HEK293 (cell line): ENCODE data around the gene DDX25.
A peak's percentile ranks its signal among the peaks of the same experiment; 100 is the strongest.

Experiments used
- CTCF ChIA-PET: fragments of 350-600 bp; formaldehyde crosslinking; extraction: SDS; loops from one replicate; lab custom pipeline; 2021; ENCODE audit warnings: antibody characterized with exemption; lab: Yijun Ruan, JAX
- POLR2A ChIA-PET: fragments of 300-600 bp; formaldehyde crosslinking; extraction: SDS; loops from one replicate; lab custom pipeline; 2020; ENCODE audit warnings: antibody characterized with exemption, inconsistent platforms; lab: Yijun Ruan, JAX
- H3K27ac ChIP-seq: fragments of 200-500 bp; sonication (Bioruptor generic); 2 replicates; pipeline ENCODE4 v1.5.1; 2014; ENCODE audit warnings: low read depth, low read length, control low read depth, inconsistent platforms; ENCODE audit errors: extremely low read depth
- H3K36me3 ChIP-seq, 2 experiments: fragments of 200-500 bp in 1 of 2; sonication (Bioruptor generic) in 1 of 2; 1 replicate in 1 of 2; 2 replicates in 1 of 2; pipeline ENCODE4 v1.5.1; 2014 to 2017; ENCODE audit warnings: inconsistent platforms in 2 of 2, low read length in 2 of 2; ENCODE audit not compliant: control insufficient read depth in 2 of 2, insufficient read depth in 1 of 2
- H3K4me1 ChIP-seq: fragments of 200-500 bp; sonication (Bioruptor generic); 2 replicates; pipeline ENCODE4 v1.5.1; 2014; ENCODE audit warnings: mild to moderate bottlenecking, low read length, inconsistent platforms; ENCODE audit not compliant: control insufficient read depth, insufficient read depth
- H3K4me3 ChIP-seq: 2 replicates; pipeline ENCODE4 v1.5.1; 2011; ENCODE audit warnings: low read depth, mild to moderate bottlenecking, control low read depth, low read length, moderate library complexity
- H3K9me3 ChIP-seq: fragments of 200-500 bp; sonication (Bioruptor generic); 2 replicates; pipeline ENCODE4 v1.5.1; 2014; ENCODE audit warnings: low read depth, low read length, inconsistent platforms; ENCODE audit not compliant: control insufficient read depth, insufficient read depth
- BCL6B ChIP-seq: fragments of 450-650 bp; formaldehyde crosslinking; IDR thresholded peaks from 2 replicates; pipeline ENCODE4 v1.5.1; 2017; ENCODE audit warnings: missing biosample characterization, missing genetic modification characterization
- GLIS1 ChIP-seq: fragments of 450-650 bp; formaldehyde crosslinking; IDR thresholded peaks from 2 replicates; pipeline ENCODE4 v1.5.1; 2016; ENCODE audit warnings: missing biosample characterization, missing genetic modification characterization
- GLIS2 ChIP-seq: fragments of 450-650 bp; formaldehyde crosslinking; IDR thresholded peaks from 2 replicates; pipeline ENCODE4 v1.5.1; 2016; ENCODE audit warnings: missing biosample characterization, missing genetic modification characterization
- RBAK ChIP-seq: fragments of 450-650 bp; formaldehyde crosslinking; IDR thresholded peaks from 2 replicates; pipeline ENCODE4 v1.5.1; 2016; ENCODE audit warnings: missing biosample characterization, missing genetic modification characterization
- SCRT2 ChIP-seq: fragments of 450-650 bp; formaldehyde crosslinking; IDR thresholded peaks from 2 replicates; pipeline ENCODE4 v1.5.1; 2016; ENCODE audit warnings: missing biosample characterization, missing genetic modification characterization
- ZBTB48 ChIP-seq: fragments of 450-650 bp; formaldehyde crosslinking; IDR thresholded peaks from 2 replicates; pipeline ENCODE4 v1.5.1; 2016; ENCODE audit warnings: missing biosample characterization, missing genetic modification characterization
- ZFHX2 ChIP-seq: fragments of 450-650 bp; formaldehyde crosslinking; conservative IDR thresholded peaks from 2 replicates; pipeline ENCODE4 v1.5.1; 2016; ENCODE audit warnings: missing biosample characterization, missing genetic modification characterization
- ZIC2 ChIP-seq: fragments of 450-650 bp; formaldehyde crosslinking; IDR thresholded peaks from 2 replicates; pipeline ENCODE4 v1.5.1; 2016; ENCODE audit warnings: missing biosample characterization, missing genetic modification characterization
- ZNF112 ChIP-seq: fragments of 450-650 bp; formaldehyde crosslinking; IDR thresholded peaks from 2 replicates; pipeline ENCODE4 v1.5.0; 2017; ENCODE audit warnings: missing biosample characterization, missing genetic modification characterization
- ZNF280C ChIP-seq: fragments of 450-650 bp; formaldehyde crosslinking; IDR thresholded peaks from 2 replicates; pipeline ENCODE4 v1.5.1; 2016; ENCODE audit warnings: missing biosample characterization, missing genetic modification characterization
- ZNF366 ChIP-seq: fragments of 450-650 bp; formaldehyde crosslinking; conservative IDR thresholded peaks from 2 replicates; pipeline ENCODE4 v1.5.1; 2016; ENCODE audit warnings: missing biosample characterization, missing genetic modification characterization
- ZNF449 ChIP-seq: fragments of 450-650 bp; formaldehyde crosslinking; IDR thresholded peaks from 2 replicates; pipeline ENCODE4 v1.5.1; 2017; ENCODE audit warnings: missing biosample characterization, mild to moderate bottlenecking, missing genetic modification characterization, moderate library complexity
- ZNF501 ChIP-seq: fragments of 450-650 bp; formaldehyde crosslinking; IDR thresholded peaks from 2 replicates; pipeline ENCODE4 v1.5.1; 2016; ENCODE audit warnings: missing biosample characterization, missing genetic modification characterization
- ZNF529 ChIP-seq: fragments of 450-650 bp; formaldehyde crosslinking; IDR thresholded peaks from 2 replicates; pipeline ENCODE4 v1.5.1; 2017; ENCODE audit warnings: missing genetic modification characterization, missing biosample characterization; ENCODE audit not compliant: insufficient replicate concordance
- ZNF530 ChIP-seq: fragments of 450-650 bp; formaldehyde crosslinking; IDR thresholded peaks from 2 replicates; pipeline ENCODE4 v1.5.1; 2016; ENCODE audit warnings: low read depth, missing biosample characterization, missing genetic modification characterization
- ZNF544 ChIP-seq: fragments of 450-650 bp; formaldehyde crosslinking; IDR thresholded peaks from 2 replicates; pipeline ENCODE4 v1.5.0; 2017; ENCODE audit warnings: missing biosample characterization, missing genetic modification characterization
- ZNF596 ChIP-seq: fragments of 450-650 bp; IDR thresholded peaks from 2 replicates; pipeline ENCODE4 v1.5.0; 2018; ENCODE audit warnings: missing biosample characterization, mild to moderate bottlenecking, missing genetic modification characterization, moderate library complexity
- ZNF629 ChIP-seq: fragments of 450-650 bp; formaldehyde crosslinking; IDR thresholded peaks from 2 replicates; pipeline ENCODE4 v1.5.1; 2017; ENCODE audit warnings: missing biosample characterization, missing genetic modification characterization
- ZNF76 ChIP-seq: fragments of 450-650 bp; formaldehyde crosslinking; IDR thresholded peaks from 2 replicates; pipeline ENCODE4; 2016; ENCODE audit warnings: low read depth, missing biosample characterization, missing genetic modification characterization, borderline replicate concordance
- ZSCAN16 ChIP-seq: fragments of 450-650 bp; formaldehyde crosslinking; IDR thresholded peaks from 2 replicates; pipeline ENCODE4 v1.5.1; 2016; ENCODE audit warnings: missing biosample characterization, missing genetic modification characterization
- TF ChIP-seq, protein P1 (sequence below): fragments of 450-650 bp; formaldehyde crosslinking; IDR thresholded peaks from 2 replicates; pipeline ENCODE4 v1.5.1; 2017; ENCODE audit warnings: missing biosample characterization, missing genetic modification characterization
- TF ChIP-seq, protein P2 (sequence below): fragments of 450-650 bp; formaldehyde crosslinking; IDR thresholded peaks from 2 replicates; pipeline ENCODE4 v1.5.1; 2016; ENCODE audit warnings: missing biosample characterization, missing genetic modification characterization

DDX25 gene

GRCh38 chr11:125925804-125926203 is 21.5 kb downstream of the DDX25 start:
- H3K4me3 ChIP-seq, result no peak overlapping the region
- no peak overlapping the region for H3K27ac ChIP-seq
- H3K9me3 ChIP-seq, result no peaks in the 10 kb centered on the region
- CTCF ChIA-PET, result interaction anchor here (0.6 to 8.2 kb wide), 5 partner anchors 19 to 269 kb away, joined by 3 to 131 read pairs (median 4); no protein-coding TSS in a partner anchor
- POLR2A ChIA-PET, result no interaction called here
- H3K36me3 ChIP-seq, result no peaks in the 10 kb centered on the region
- TF ChIP-seq ZIC2 (no peak), ZFHX2 (0 out of 2 replicates have a peak, but pooled peaks have one; percentile 10), GLIS2 (no peak), GLIS1 (0 out of 2 replicates have a peak, but pooled peaks have one; percentile 13), ZNF76 (tag by site-specific recombination) (no peak)
- H3K4me1 ChIP-seq, result no peaks in the 10 kb centered on the region

- no peaks in the 10 kb centered on the region for H3K9me3 ChIP-seq
- no peaks in the 10 kb centered on the region for H3K4me1 ChIP-seq
- ChIA-PET POLR2A (no interaction called here), CTCF (interaction anchor here (8.2 kb wide), 1 partner anchor 268 kb away, joined by 131 read pairs; no protein-coding TSS in a partner anchor)
- H3K4me3 ChIP-seq, result no peak overlapping the region
- H3K27ac ChIP-seq, result no peak overlapping the region
- TF ChIP-seq, protein P1, sequence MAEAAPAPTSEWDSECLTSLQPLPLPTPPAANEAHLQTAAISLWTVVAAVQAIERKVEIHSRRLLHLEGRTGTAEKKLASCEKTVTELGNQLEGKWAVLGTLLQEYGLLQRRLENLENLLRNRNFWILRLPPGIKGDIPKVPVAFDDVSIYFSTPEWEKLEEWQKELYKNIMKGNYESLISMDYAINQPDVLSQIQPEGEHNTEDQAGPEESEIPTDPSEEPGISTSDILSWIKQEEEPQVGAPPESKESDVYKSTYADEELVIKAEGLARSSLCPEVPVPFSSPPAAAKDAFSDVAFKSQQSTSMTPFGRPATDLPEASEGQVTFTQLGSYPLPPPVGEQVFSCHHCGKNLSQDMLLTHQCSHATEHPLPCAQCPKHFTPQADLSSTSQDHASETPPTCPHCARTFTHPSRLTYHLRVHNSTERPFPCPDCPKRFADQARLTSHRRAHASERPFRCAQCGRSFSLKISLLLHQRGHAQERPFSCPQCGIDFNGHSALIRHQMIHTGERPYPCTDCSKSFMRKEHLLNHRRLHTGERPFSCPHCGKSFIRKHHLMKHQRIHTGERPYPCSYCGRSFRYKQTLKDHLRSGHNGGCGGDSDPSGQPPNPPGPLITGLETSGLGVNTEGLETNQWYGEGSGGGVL (tag by site-specific recombination), result no peak
- TF ChIP-seq ZNF366, result no peak
- TF ChIP-seq, protein P2, sequence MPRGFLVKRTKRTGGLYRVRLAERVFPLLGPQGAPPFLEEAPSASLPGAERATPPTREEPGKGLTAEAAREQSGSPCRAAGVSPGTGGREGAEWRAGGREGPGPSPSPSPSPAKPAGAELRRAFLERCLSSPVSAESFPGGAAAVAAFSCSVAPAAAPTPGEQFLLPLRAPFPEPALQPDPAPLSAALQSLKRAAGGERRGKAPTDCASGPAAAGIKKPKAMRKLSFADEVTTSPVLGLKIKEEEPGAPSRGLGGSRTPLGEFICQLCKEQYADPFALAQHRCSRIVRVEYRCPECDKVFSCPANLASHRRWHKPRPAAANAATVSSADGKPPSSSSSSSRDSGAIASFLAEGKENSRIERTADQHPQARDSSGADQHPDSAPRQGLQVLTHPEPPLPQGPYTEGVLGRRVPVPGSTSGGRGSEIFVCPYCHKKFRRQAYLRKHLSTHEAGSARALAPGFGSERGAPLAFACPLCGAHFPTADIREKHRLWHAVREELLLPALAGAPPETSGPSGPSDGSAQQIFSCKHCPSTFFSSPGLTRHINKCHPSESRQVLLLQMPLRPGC (tag by site-specific recombination), result no peak
- TF ChIP-seq ZNF280C (tag by site-specific recombination), result no peak
- TF ChIP-seq ZNF112, result no peak
- no peak for TF ChIP-seq ZNF629 (tag by site-specific recombination)
- no peak for TF ChIP-seq ZNF544 (tag by site-specific recombination)
- no peak for TF ChIP-seq ZBTB48
- no peak for TF ChIP-seq ZSCAN16 (tag by site-specific recombination)
- no peak for TF ChIP-seq ZNF530 (tag by site-specific recombination)
- no peak for TF ChIP-seq ZNF596 (tag by site-specific recombination)
- TF ChIP-seq RBAK (tag by site-specific recombination), result no peak
- no peak for TF ChIP-seq BCL6B
- no peak for TF ChIP-seq ZNF501 (tag by site-specific recombination)
- TF ChIP-seq SCRT2, result no peak
- TF ChIP-seq ZNF449 (tag by site-specific recombination), result no peak
- no peak for TF ChIP-seq ZNF529 (tag by site-specific recombination)
- H3K36me3 ChIP-seq, result no peaks in the 10 kb centered on the region
Measured at GRCh38 chr11:125926682-125927081, 22.4 kb downstream of the DDX25 start.
